Neural progenitor cell (in vitro differentiated cells): ENCODE data around the gene IQUB. TPM values are rescaled to one million over a fixed set of nuclear protein-coding genes. Genes with fewer than 3 reads are reported as not detected.

ENCODE experiments used
- DNase-seq: peaks from one replicate; pipeline ENCODE4 v3.0.0-alpha.2; 2016; ENCODE audit warnings: low spot score
- H2AFZ ChIP-seq: fragments of 200-600 bp; sonication (generic); replicated peaks from 2 replicates; pipeline ENCODE4 v1.6.1; 2016; ENCODE audit warnings: antibody characterized with exemption
- H3F3A ChIP-seq: fragments of 200-600 bp; sonication (generic); 2 replicates; pipeline ENCODE4 v1.6.1; 2016; ENCODE audit warnings: antibody characterized with exemption, low read depth
- H3K27ac ChIP-seq: fragments of 200-600 bp; sonication (generic); 2 replicates; pipeline ENCODE4 v1.5.1; 2016; ENCODE audit warnings: mild to moderate bottlenecking
- H3K27me3 ChIP-seq: fragments of 200-600 bp; sonication (generic); 2 replicates; pipeline ENCODE4 v1.6.1; 2016; ENCODE audit warnings: mild to moderate bottlenecking, moderate library complexity
- H3K36me3 ChIP-seq: fragments of 200-600 bp; sonication (generic); 2 replicates; pipeline ENCODE4 v1.5.1; 2016
- H3K4me1 ChIP-seq: fragments of 200-600 bp; sonication (generic); 2 replicates; pipeline ENCODE4 v1.6.1; 2016; ENCODE audit warnings: mixed run types
- H3K4me2 ChIP-seq: fragments of 200-600 bp; sonication (generic); 2 replicates; pipeline ENCODE4 v1.6.1; 2016
- H3K4me3 ChIP-seq: fragments of 200-600 bp; sonication (generic); 2 replicates; pipeline ENCODE4 v1.5.1; 2016
- H3K79me2 ChIP-seq: fragments of 200-600 bp; sonication (generic); 2 replicates; pipeline ENCODE4 v1.6.1; 2016; ENCODE audit warnings: low read depth
- H3K9ac ChIP-seq: fragments of 200-600 bp; sonication (generic); 2 replicates; pipeline ENCODE4 v1.6.1; 2016
- H3K9me3 ChIP-seq: fragments of 200-600 bp; sonication (generic); 2 replicates; pipeline ENCODE4 v1.5.1; 2016; ENCODE audit warnings: low read depth
- H4K20me1 ChIP-seq: fragments of 200-600 bp; sonication (generic); 2 replicates; pipeline ENCODE4 v1.6.1; 2016; ENCODE audit warnings: low read depth
- H3K27ac Mint-ChIP-seq: 3 replicates; pipeline ENCODE4 v1.8.0; 2021; ENCODE audit warnings: mixed read lengths
- H3K27me3 Mint-ChIP-seq: 2 replicates; pipeline ENCODE4 v1.8.0; 2022; ENCODE audit warnings: low read depth, mild to moderate bottlenecking, inconsistent platforms, moderate library complexity, mixed read lengths; ENCODE audit not compliant: insufficient read depth
- H3K36me3 Mint-ChIP-seq: 3 replicates; pipeline ENCODE4 v1.8.0; 2021; ENCODE audit warnings: mixed read lengths
- H3K4me1 Mint-ChIP-seq: 3 replicates; pipeline ENCODE4 v1.8.0; 2021; ENCODE audit warnings: mixed read lengths
- H3K4me3 Mint-ChIP-seq: 3 replicates; pipeline ENCODE4 v1.8.0; 2021; ENCODE audit warnings: mild to moderate bottlenecking, moderate library complexity, mixed read lengths
- H3K9me3 Mint-ChIP-seq: 3 replicates; pipeline ENCODE4 v1.8.0; 2020; ENCODE audit warnings: mixed read lengths
- CTCF ChIP-seq: fragments of 200-600 bp; sonication (generic); IDR thresholded peaks from 2 replicates; pipeline ENCODE4 v1.5.1; 2017; ENCODE audit warnings: antibody characterized with exemption, mild to moderate bottlenecking
- EZH2 ChIP-seq: fragments of 200-600 bp; sonication (generic); IDR thresholded peaks from 2 replicates; pipeline ENCODE4 v1.6.1; 2017; ENCODE audit warnings: antibody characterized with exemption, mild to moderate bottlenecking, moderate library complexity
- EZH2phosphoT487 ChIP-seq: fragments of 200-600 bp; sonication (generic); IDR thresholded peaks from 2 replicates; pipeline ENCODE4 v1.6.1; 2017; ENCODE audit warnings: antibody characterized with exemption
- total RNA-seq: library from RNA; depleted of rRNA; stranded (reverse); fragments of >200 nt; gene quantifications from 2 replicates; pipeline ENCODE4 v1.2.3, GENCODE V29; 2015; ENCODE audit warnings: low replicate concordance

Gene IQUB
- total RNA-seq, 1 donor from 2014 or later: 0.58 TPM

GRCh38 chr7:123472750-123473445, 61.5 kb downstream of the IQUB start:
- H4K20me1 ChIP-seq: no peaks in the 10 kb centered on the region
- no peak overlapping the region for H3K4me3 ChIP-seq
- H3K9ac ChIP-seq: no peak overlapping the region
- H3K79me2 ChIP-seq: no peaks in the 10 kb centered on the region
- H3K36me3 ChIP-seq: no peaks in the 10 kb centered on the region
- H3K4me2 ChIP-seq: no peak overlapping the region
- H3K36me3 Mint-ChIP-seq: peaks cover 5% of the 10 kb centered on the region
- peaks cover 8% of the 10 kb centered on the region for H3K9me3 Mint-ChIP-seq
- no peak overlapping the region for H3K4me3 Mint-ChIP-seq
- H3K27me3 ChIP-seq: no peaks in the 10 kb centered on the region
- peaks cover 8% of the 10 kb centered on the region for H3K4me1 ChIP-seq
- peak overlapping the region; percentile 74 for H3K27ac ChIP-seq
- H3K4me1 Mint-ChIP-seq: peaks cover 7% of the 10 kb centered on the region
- H3K9me3 ChIP-seq: no peaks in the 10 kb centered on the region
- no peak overlapping the region for H2AFZ ChIP-seq
- H3K27ac Mint-ChIP-seq: no peak overlapping the region
- H3F3A ChIP-seq: peaks cover 4% of the 10 kb centered on the region
- H3K27me3 Mint-ChIP-seq: no peaks in the 10 kb centered on the region
- TF ChIP-seq EZH2 (no peak), EZH2phosphoT487 (no peak), CTCF (no peak)
- peak; percentile 6 for DNase-seq

GRCh38 chr7:123472327-123472726, 62.1 kb downstream of the IQUB start:
- Mint-ChIP-seq H3K36me3 (peaks cover 5% of the 10 kb centered on the region), H3K27ac (no peak overlapping the region), H3K27me3 (no peaks in the 10 kb centered on the region), H3K9me3 (peaks cover 5% of the 10 kb centered on the region), H3K4me3 (no peak overlapping the region), H3K4me1 (peaks cover 7% of the 10 kb centered on the region)
- Histone ChIP-seq H3K9me3 (no peaks in the 10 kb centered on the region), H3K4me2 (no peak overlapping the region), H4K20me1 (no peaks in the 10 kb centered on the region), H3K79me2 (no peaks in the 10 kb centered on the region), H3K27me3 (no peaks in the 10 kb centered on the region), H3K36me3 (no peaks in the 10 kb centered on the region), H3F3A (peaks cover 4% of the 10 kb centered on the region), H3K4me1 (peaks cover 8% of the 10 kb centered on the region), H3K9ac (no peak overlapping the region), H3K4me3 (no peak overlapping the region), H2AFZ (no peak overlapping the region), H3K27ac (no peak overlapping the region)
- TF ChIP-seq EZH2phosphoT487 (no peak), EZH2 (no peak), CTCF (no peak)
- no peak for DNase-seq

- H3K9me3 ChIP-seq: no peaks in the 10 kb centered on the region
- H3K27ac Mint-ChIP-seq: no peak overlapping the region
- no peaks in the 10 kb centered on the region for H3K36me3 ChIP-seq
- no peak overlapping the region for H3K9ac ChIP-seq
- H3K27ac ChIP-seq: no peak overlapping the region
- no peaks in the 10 kb centered on the region for H3K79me2 ChIP-seq
- peaks cover 4% of the 10 kb centered on the region for H3F3A ChIP-seq
- no peak for TF ChIP-seq EZH2
- no peak overlapping the region for H2AFZ ChIP-seq
- no peak overlapping the region for H3K4me3 ChIP-seq
- DNase-seq: no peak
- no peaks in the 10 kb centered on the region for H3K36me3 Mint-ChIP-seq
- H3K4me2 ChIP-seq: no peak overlapping the region
- H3K9me3 Mint-ChIP-seq: no peaks in the 10 kb centered on the region
- no peak overlapping the region for H3K4me3 Mint-ChIP-seq
- no peaks in the 10 kb centered on the region for H3K27me3 Mint-ChIP-seq
- peaks cover 14% of the 10 kb centered on the region for H3K4me1 ChIP-seq
- H3K4me1 Mint-ChIP-seq: peaks cover 7% of the 10 kb centered on the region
- no peaks in the 10 kb centered on the region for H3K27me3 ChIP-seq
- H4K20me1 ChIP-seq: no peaks in the 10 kb centered on the region
These were observed 66.1 kb downstream of the IQUB start for GRCh38 chr7:123468303-123468702.

GRCh38 chr7:123463890-123464289, 70.5 kb downstream of the IQUB start:
- Histone ChIP-seq H3K4me2 (no peak overlapping the region), H3K36me3 (no peaks in the 10 kb centered on the region), H2AFZ (no peak overlapping the region), H3K4me1 (peaks cover 6% of the 10 kb centered on the region), H3K27me3 (no peaks in the 10 kb centered on the region), H3K79me2 (no peaks in the 10 kb centered on the region), H3K9me3 (no peaks in the 10 kb centered on the region), H4K20me1 (no peaks in the 10 kb centered on the region), H3F3A (no peaks in the 10 kb centered on the region), H3K27ac (no peak overlapping the region), H3K9ac (no peak overlapping the region), H3K4me3 (no peak overlapping the region)
- Mint-ChIP-seq H3K4me3 (no peak overlapping the region), H3K27ac (no peak overlapping the region), H3K9me3 (no peaks in the 10 kb centered on the region), H3K36me3 (no peaks in the 10 kb centered on the region), H3K27me3 (no peaks in the 10 kb centered on the region), H3K4me1 (no peaks in the 10 kb centered on the region)
- TF ChIP-seq EZH2: no peak
- no peak for TF ChIP-seq EZH2phosphoT487
- TF ChIP-seq CTCF: no peak
- DNase-seq: no peak
